Measurements from ENCODE around the gene PGP. TPM values are rescaled to one million over a fixed set of nuclear protein-coding genes. Genes with fewer than 3 reads are reported as not detected.

The PGP gene
- total RNA-seq, 2 donors from 2014 or later = 31.0 to 32.0 TPM

GRCh38 chr16:2213817-2214718, 572 bp downstream of the PGP start:
- H3K4me1 ChIP-seq (ENCODE audit: control insufficient read depth, insufficient read depth, low read length) = peaks cover 3% of the 10 kb centered on the region
- H3K36me3 Mint-ChIP-seq (ENCODE audit: low read depth) = peaks cover 12% of the 10 kb centered on the region
- no peaks in the 10 kb centered on the region for H3K9me3 ChIP-seq (ENCODE audit: control insufficient read depth, low read length)
- peak; percentile 45 for TF ChIP-seq CTCF (conservative IDR thresholded peaks at IDR 0.05)
- H3K27ac ChIP-seq (ENCODE audit: low read depth, low read length) = peak overlapping the region; percentile 57
- H3K36me3 ChIP-seq (ENCODE audit: control insufficient read depth, insufficient read depth, low read length) = peaks cover 17% of the 10 kb centered on the region
- H3K27ac Mint-ChIP-seq = no peak overlapping the region
- 1% methylated on average over 33 to 98 of the region's 98 CpGs for WGBS, 2 experiments (ENCODE audit: insufficient coverage in 1 of 2, insufficient read length in 1 of 2)
- DNase-seq = no peak
- H3K9ac ChIP-seq (ENCODE audit: extremely low read depth, low read length, poor library complexity, severe bottlenecking) = peak overlapping the region; percentile 78
- H3K4me3 ChIP-seq (ENCODE audit: low read length) = peak overlapping the region; percentile 86
- peak overlapping the region; percentile 71 for H3K4me3 Mint-ChIP-seq
- H3K27me3 ChIP-seq (ENCODE audit: control insufficient read depth, insufficient read depth, low read length, poor library complexity, severe bottlenecking) = no peaks in the 10 kb centered on the region
- H3K4me1 Mint-ChIP-seq = peaks cover 12% of the 10 kb centered on the region
- H3K27me3 Mint-ChIP-seq (ENCODE audit: insufficient read depth) = no peaks in the 10 kb centered on the region
- no peaks in the 10 kb centered on the region for H3K9me3 Mint-ChIP-seq

GRCh38 chr16:2212362-2213324, 2.0 kb downstream of the PGP start:
- TF ChIP-seq CTCF (conservative IDR thresholded peaks at IDR 0.05) = no peak
- peaks cover 30% of the 10 kb centered on the region for H3K36me3 ChIP-seq (ENCODE audit: control insufficient read depth, insufficient read depth, low read length)
- no peak for DNase-seq
- peaks cover 3% of the 10 kb centered on the region for H3K4me1 ChIP-seq (ENCODE audit: control insufficient read depth, insufficient read depth, low read length)
- Mint-ChIP-seq H3K36me3 (ENCODE audit: low read depth) (peaks cover 22% of the 10 kb centered on the region), H3K27me3 (ENCODE audit: insufficient read depth) (no peaks in the 10 kb centered on the region), H3K4me3 (peak overlapping the region; percentile 65), H3K4me1 (peaks cover 12% of the 10 kb centered on the region), H3K27ac (peak overlapping the region; percentile 44), H3K9me3 (no peaks in the 10 kb centered on the region)
- no peaks in the 10 kb centered on the region for H3K9me3 ChIP-seq (ENCODE audit: control insufficient read depth, low read length)
- peak overlapping the region; percentile 44 for H3K9ac ChIP-seq (ENCODE audit: extremely low read depth, low read length, poor library complexity, severe bottlenecking)
- 89% methylated on average over 15 to 19 of the region's 19 CpGs for WGBS, 2 experiments (ENCODE audit: insufficient coverage in 1 of 2, insufficient read length in 1 of 2)
- peak overlapping the region; percentile 86 for H3K4me3 ChIP-seq (ENCODE audit: low read length)
- H3K27me3 ChIP-seq (ENCODE audit: control insufficient read depth, insufficient read depth, low read length, poor library complexity, severe bottlenecking) = no peaks in the 10 kb centered on the region
- no peak overlapping the region for H3K27ac ChIP-seq (ENCODE audit: low read depth, low read length)

GRCh38 chr16:2211923-2212347, 2.7 kb downstream of the PGP start:
- H3K27me3 Mint-ChIP-seq (ENCODE audit: insufficient read depth) = no peaks in the 10 kb centered on the region
- peak overlapping the region; percentile 41 for H3K27ac Mint-ChIP-seq
- Histone ChIP-seq H3K27ac (ENCODE audit: low read depth, low read length) (no peak overlapping the region), H3K9me3 (ENCODE audit: control insufficient read depth, low read length) (no peaks in the 10 kb centered on the region), H3K4me1 (ENCODE audit: control insufficient read depth, insufficient read depth, low read length) (peaks cover 3% of the 10 kb centered on the region), H3K27me3 (ENCODE audit: control insufficient read depth, insufficient read depth, low read length, poor library complexity, severe bottlenecking) (no peaks in the 10 kb centered on the region), H3K9ac (ENCODE audit: extremely low read depth, low read length, poor library complexity, severe bottlenecking) (no peak overlapping the region), H3K4me3 (ENCODE audit: low read length) (no peak overlapping the region), H3K36me3 (ENCODE audit: control insufficient read depth, insufficient read depth, low read length) (peaks cover 32% of the 10 kb centered on the region)
- H3K36me3 Mint-ChIP-seq (ENCODE audit: low read depth) = peaks cover 29% of the 10 kb centered on the region
- H3K4me3 Mint-ChIP-seq = no peak overlapping the region
- DNase-seq = no peak
- no peak for TF ChIP-seq CTCF (conservative IDR thresholded peaks at IDR 0.05)
- H3K4me1 Mint-ChIP-seq = peaks cover 12% of the 10 kb centered on the region
- WGBS, 2 experiments (ENCODE audit: insufficient coverage in 1 of 2, insufficient read length in 1 of 2) = 88 to 96% methylated on average over 5 to 11 of the region's 11 CpGs
- no peaks in the 10 kb centered on the region for H3K9me3 Mint-ChIP-seq
